Measurements from ENCODE around the gene TBCEL. TPM values are rescaled to one million over a fixed set of nuclear protein-coding genes. Genes with fewer than 3 reads are reported as not detected.

TBCEL gene
- total RNA-seq, 1 experiment from 2014 or later = 17.7 TPM

DNA sequence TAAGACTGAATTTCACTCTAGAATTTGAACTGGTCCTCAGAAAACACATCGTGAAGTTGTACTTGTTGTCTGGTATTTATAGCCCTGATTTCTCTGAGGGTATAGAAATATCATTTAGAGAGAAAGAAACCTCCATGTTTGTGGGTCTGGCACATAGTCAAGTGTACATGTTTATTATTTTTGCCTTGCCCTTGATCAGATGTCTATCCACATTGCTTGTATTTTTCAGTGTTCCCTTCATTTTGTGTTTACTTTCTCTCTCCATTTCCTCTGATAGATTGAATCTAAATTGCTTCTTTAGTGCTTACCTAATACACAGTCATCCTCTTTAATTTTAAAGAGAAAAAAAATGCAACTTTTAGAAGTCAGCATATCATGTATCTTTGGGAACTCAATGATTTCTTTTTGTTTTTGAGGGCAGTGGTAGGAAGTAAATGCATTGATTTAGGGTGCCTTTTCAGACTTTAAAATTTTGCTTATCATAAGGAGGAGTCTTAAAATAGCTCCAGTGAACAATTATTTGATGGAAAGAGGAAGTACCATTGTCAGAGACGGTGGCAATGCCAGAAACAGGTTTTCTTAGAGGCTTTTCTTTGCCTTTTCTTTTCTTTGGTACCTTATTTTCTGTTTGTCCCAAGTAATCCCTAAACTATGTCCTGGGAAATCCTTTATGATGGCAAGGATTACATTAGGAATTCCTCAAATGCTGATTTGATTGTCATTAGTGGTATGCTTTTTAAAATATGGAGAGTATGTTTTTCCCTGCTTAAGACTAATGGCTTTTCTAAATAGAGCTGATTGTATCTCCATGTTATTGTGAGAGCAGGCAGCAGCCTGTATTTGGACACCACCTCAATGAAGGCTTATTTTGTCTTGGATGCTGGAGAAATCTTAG is 47.3 kb downstream of the TBCEL start:
- ChIA-PET POLR2A (no interaction called here), RAD21 (ENCODE audit: low non-redundant PET in 1 of 2, low total read pairs in 2 of 2, uncharacterized antibody in 2 of 2, unreplicated experiment in 2 of 2) (no interaction called here), CTCF (no interaction called here)
- ATAC-seq = no peak
- BruUV-seq (replicated peaks) = no TSS peak
- Histone ChIP-seq H3K36me3 (ENCODE audit: control insufficient read depth in 1 of 2, insufficient read depth in 2 of 2, low read length in 2 of 2) (0 out of 4 replicates have a peak, but pooled peaks cover 0 to 4% of the 10 kb centered on the region in 2 experiments), H3K79me2 (ENCODE audit: insufficient read depth, low read length) (no peaks in the 10 kb centered on the region), H2AFZ (ENCODE audit: low read depth, low read length, poor library complexity, severe bottlenecking) (no peak overlapping the region), H3K27ac (ENCODE audit: low read depth, low read length) (no peak overlapping the region), H4K20me1 (ENCODE audit: insufficient read depth) (no peaks in the 10 kb centered on the region), H3K9ac (ENCODE audit: low read length) (no peak overlapping the region), H3K4me2 (ENCODE audit: low read length) (no peak overlapping the region), H3K9me3 (ENCODE audit: control insufficient read depth in 1 of 2, insufficient read depth in 1 of 2, low read depth in 1 of 2, low read length in 2 of 2) (no peaks in the 10 kb centered on the region), H3K9me2 (ENCODE audit: insufficient read depth) (no peaks in the 10 kb centered on the region), H3K27me3 (ENCODE audit: insufficient read depth, low read length) (no peaks in the 10 kb centered on the region), H3K4me3 (replicated peaks in 1 of 2; ENCODE audit: low read depth in 1 of 2, low read length in 2 of 2) (no peak overlapping the region), H3K4me1 (ENCODE audit: control insufficient read depth in 1 of 2, insufficient read depth in 2 of 2, low read length in 2 of 2) (no peaks in the 10 kb centered on the region)
- TF ChIP-seq FOSL1 (IDR thresholded peaks at IDR 0.05; ENCODE audit: low read depth) (no peak), CBX3 (IDR thresholded peaks at IDR 0.05; ENCODE audit: low read depth) (no peak), SRF (IDR thresholded peaks at IDR 0.05; ENCODE audit: low read depth) (no peak), SP1 (IDR thresholded peaks at IDR 0.05; ENCODE audit: low read depth) (no peak), YY1 (IDR thresholded peaks at IDR 0.05; ENCODE audit: extremely low read depth, insufficient replicate concordance, low read depth, low read length) (no peak), RAD21 (IDR thresholded peaks at IDR 0.05; ENCODE audit: low read depth) (no peak), SIN3A (IDR thresholded peaks at IDR 0.05; ENCODE audit: low read depth) (no peak), EGR1 (IDR thresholded peaks at IDR 0.05; ENCODE audit: low read depth) (no peak), ZFX (IDR thresholded peaks at IDR 0.05) (no peak), TCF7L2 (IDR thresholded peaks at IDR 0.05; ENCODE audit: borderline replicate concordance, extremely low read depth, insufficient read depth, insufficient read length) (no peak), MAX (IDR thresholded peaks at IDR 0.05) (no peak), ELF1 (IDR thresholded peaks at IDR 0.05; ENCODE audit: borderline replicate concordance, low read depth) (no peak)
- TF ChIP-seq, protein P1, sequence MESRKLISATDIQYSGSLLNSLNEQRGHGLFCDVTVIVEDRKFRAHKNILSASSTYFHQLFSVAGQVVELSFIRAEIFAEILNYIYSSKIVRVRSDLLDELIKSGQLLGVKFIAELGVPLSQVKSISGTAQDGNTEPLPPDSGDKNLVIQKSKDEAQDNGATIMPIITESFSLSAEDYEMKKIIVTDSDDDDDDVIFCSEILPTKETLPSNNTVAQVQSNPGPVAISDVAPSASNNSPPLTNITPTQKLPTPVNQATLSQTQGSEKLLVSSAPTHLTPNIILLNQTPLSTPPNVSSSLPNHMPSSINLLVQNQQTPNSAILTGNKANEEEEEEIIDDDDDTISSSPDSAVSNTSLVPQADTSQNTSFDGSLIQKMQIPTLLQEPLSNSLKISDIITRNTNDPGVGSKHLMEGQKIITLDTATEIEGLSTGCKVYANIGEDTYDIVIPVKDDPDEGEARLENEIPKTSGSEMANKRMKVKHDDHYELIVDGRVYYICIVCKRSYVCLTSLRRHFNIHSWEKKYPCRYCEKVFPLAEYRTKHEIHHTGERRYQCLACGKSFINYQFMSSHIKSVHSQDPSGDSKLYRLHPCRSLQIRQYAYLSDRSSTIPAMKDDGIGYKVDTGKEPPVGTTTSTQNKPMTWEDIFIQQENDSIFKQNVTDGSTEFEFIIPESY (IDR thresholded peaks at IDR 0.05; ENCODE audit: extremely low read depth, insufficient replicate concordance, low read length) = no peak
- intact Hi-C loops (cut with micrococcal nuclease) = no loop called here
- no peak for DNase-seq (ENCODE audit: low read depth, low spot score)
